ENCODE results near the gene SEL1L2. TPM values are rescaled to one million over a fixed set of nuclear protein-coding genes. Genes with fewer than 3 reads are reported as not detected.

SEL1L2 gene
- total RNA-seq, 1 donor from 2014 or later: not detected

- POLR2A ChIA-PET: no interaction called here
- H3K27me3 Mint-ChIP-seq: no peaks in the 10 kb centered on the region
- CTCF ChIA-PET: no interaction called here
- no peaks in the 10 kb centered on the region for H3K36me3 Mint-ChIP-seq (ENCODE audit: low read depth)
- DNase-seq (no peak), ATAC-seq (ENCODE audit: low read depth) (no peak)
- intact Hi-C loops (cut with micrococcal nuclease): no loop called here
- no peak overlapping the region for H3K4me3 Mint-ChIP-seq
- H3K4me1 Mint-ChIP-seq: no peaks in the 10 kb centered on the region
- TF ChIP-seq CTCF (IDR thresholded peaks at IDR 0.05): no peak
- H3K27ac Mint-ChIP-seq: no peak overlapping the region
- peaks cover 5% of the 10 kb centered on the region for H3K9me3 Mint-ChIP-seq
Observed at GRCh38 chr20:13953227-13953626, 37.2 kb downstream of the SEL1L2 start.

- H3K36me3 Mint-ChIP-seq (ENCODE audit: low read depth): no peaks in the 10 kb centered on the region
- no peak overlapping the region for H3K27ac Mint-ChIP-seq
- ChIA-PET POLR2A (no interaction called here), CTCF (no interaction called here)
- no peak overlapping the region for H3K4me3 Mint-ChIP-seq
- peaks cover 5% of the 10 kb centered on the region for H3K9me3 Mint-ChIP-seq
- TF ChIP-seq CTCF (IDR thresholded peaks at IDR 0.05): no peak
- no peaks in the 10 kb centered on the region for H3K27me3 Mint-ChIP-seq
- no peak for DNase-seq
- intact Hi-C loops (cut with micrococcal nuclease): no loop called here
- H3K4me1 Mint-ChIP-seq: no peaks in the 10 kb centered on the region
- no peak for ATAC-seq (ENCODE audit: low read depth)
Observed at GRCh38 chr20:13947719-13948118, 42.7 kb downstream of the SEL1L2 start.

- peaks cover 5% of the 10 kb centered on the region for H3K9me3 Mint-ChIP-seq
- intact Hi-C loops (cut with micrococcal nuclease): no loop called here
Observed at GRCh38 chr20:13941031-13941430, 49.4 kb downstream of the SEL1L2 start.

GRCh38 chr20:13936781-13937576 lies 53.4 kb downstream of the SEL1L2 start:
- no peaks in the 10 kb centered on the region for H3K36me3 Mint-ChIP-seq (ENCODE audit: low read depth)
- intact Hi-C loops (cut with micrococcal nuclease): no loop called here
- no peak for ATAC-seq (ENCODE audit: low read depth)
- no peak for DNase-seq
- H3K27me3 Mint-ChIP-seq: peaks cover 2% of the 10 kb centered on the region
- H3K27ac Mint-ChIP-seq: no peak overlapping the region
- ChIA-PET CTCF (no interaction called here), POLR2A (no interaction called here)
- TF ChIP-seq CTCF (IDR thresholded peaks at IDR 0.05): no peak
- H3K9me3 Mint-ChIP-seq: peaks cover 5% of the 10 kb centered on the region
- no peaks in the 10 kb centered on the region for H3K4me1 Mint-ChIP-seq
- no peak overlapping the region for H3K4me3 Mint-ChIP-seq

More at GRCh38 chr20:13941031-13941430, 49.4 kb downstream of the SEL1L2 start:
- H3K27ac Mint-ChIP-seq: no peak overlapping the region
- DNase-seq (no peak), ATAC-seq (ENCODE audit: low read depth) (no peak)
- peaks cover 2% of the 10 kb centered on the region for H3K27me3 Mint-ChIP-seq
- TF ChIP-seq CTCF (IDR thresholded peaks at IDR 0.05): no peak
- no peaks in the 10 kb centered on the region for H3K4me1 Mint-ChIP-seq
- ChIA-PET POLR2A (no interaction called here), CTCF (no interaction called here)
- H3K4me3 Mint-ChIP-seq: no peak overlapping the region
- H3K36me3 Mint-ChIP-seq (ENCODE audit: low read depth): no peaks in the 10 kb centered on the region

GRCh38 chr20:13934992-13935894 lies 55.2 kb downstream of the SEL1L2 start:
- ATAC-seq (ENCODE audit: low read depth): no peak
- Mint-ChIP-seq H3K9me3 (peaks cover 5% of the 10 kb centered on the region), H3K36me3 (ENCODE audit: low read depth) (no peaks in the 10 kb centered on the region), H3K27me3 (peaks cover under 1% of the 10 kb centered on the region), H3K4me3 (no peak overlapping the region), H3K27ac (no peak overlapping the region), H3K4me1 (no peaks in the 10 kb centered on the region)
- intact Hi-C loops (cut with micrococcal nuclease): no loop called here
- DNase-seq: no peak
- POLR2A ChIA-PET: no interaction called here
- TF ChIP-seq CTCF (IDR thresholded peaks at IDR 0.05): no peak
- CTCF ChIA-PET: no interaction called here
